ENCODE data around the gene ASPHD1.

ASPHD1 gene

GRCh38 chr16:29910819-29911675 lies 10.8 kb downstream of the ASPHD1 start:
- H3K27ac ChIP-seq = no peak overlapping the region
- no peak for TF ChIP-seq CTCF (conservative IDR thresholded peaks at IDR 0.05)
- TF ChIP-seq ZFX (IDR thresholded peaks at IDR 0.05) = no peak

DNA sequence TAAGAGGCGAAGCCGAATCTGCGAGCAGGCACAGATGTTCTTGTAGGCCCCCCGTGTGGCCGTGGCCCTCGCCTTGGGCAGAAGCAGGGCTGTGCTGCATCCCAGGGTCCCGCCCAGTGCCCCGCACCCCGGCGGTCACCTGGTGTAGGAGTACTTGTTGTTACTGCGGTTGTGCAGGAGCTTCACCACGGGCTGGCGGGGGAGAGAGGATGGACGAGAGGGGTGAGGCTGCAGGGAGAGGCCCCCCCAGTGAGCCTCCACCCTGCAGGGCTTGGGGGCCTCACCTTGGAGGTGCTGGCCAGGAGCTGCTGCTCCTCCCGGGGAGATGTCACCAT lies 11.4 kb downstream of the ASPHD1 start:
- TF ChIP-seq CTCF (conservative IDR thresholded peaks at IDR 0.05) (no peak), ZFX (IDR thresholded peaks at IDR 0.05) (no peak)

GRCh38 chr16:29912087-29912486 lies 11.8 kb downstream of the ASPHD1 start:
- TF ChIP-seq CTCF (conservative IDR thresholded peaks at IDR 0.05) = no peak
- TF ChIP-seq ZFX (IDR thresholded peaks at IDR 0.05) = no peak
- no peak overlapping the region for H3K27ac ChIP-seq

More for the DNA sequence above, 11.4 kb downstream of the ASPHD1 start:
- H3K27ac ChIP-seq = no peak overlapping the region

- no peak overlapping the region for H3K27ac ChIP-seq
- TF ChIP-seq ZFX (IDR thresholded peaks at IDR 0.05) = no peak
- no peak for TF ChIP-seq CTCF (conservative IDR thresholded peaks at IDR 0.05)
Observed at GRCh38 chr16:29913514-29913913, 13.2 kb downstream of the ASPHD1 start.

GRCh38 chr16:29915590-29916247 lies 15.4 kb downstream of the ASPHD1 start:
- H3K27ac ChIP-seq = no peak overlapping the region
- TF ChIP-seq ZFX (IDR thresholded peaks at IDR 0.05) = no peak
- TF ChIP-seq CTCF (conservative IDR thresholded peaks at IDR 0.05) = no peak

DNA sequence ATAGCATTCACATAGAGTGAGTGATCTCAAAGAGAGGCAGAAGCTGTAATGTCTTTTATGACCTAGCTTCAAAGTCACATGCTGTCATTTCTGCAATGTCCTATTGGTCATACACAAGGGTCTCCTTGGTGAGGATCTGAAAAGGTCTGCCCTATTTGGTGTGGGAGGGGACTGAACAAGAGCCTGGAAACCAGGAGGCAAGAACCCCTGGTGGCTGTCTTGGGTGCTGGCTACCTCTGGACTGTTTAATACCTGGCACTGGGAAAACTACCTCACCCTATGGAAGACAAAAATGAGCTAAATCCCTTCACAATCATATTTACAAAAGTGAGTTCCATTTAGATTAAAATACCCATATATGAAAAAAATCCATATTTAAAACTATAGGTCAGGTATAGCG lies 16.7 kb downstream of the ASPHD1 start:
- no peak for TF ChIP-seq ZFX (IDR thresholded peaks at IDR 0.05)
- no peak for TF ChIP-seq CTCF (conservative IDR thresholded peaks at IDR 0.05)
- H3K27ac ChIP-seq = no peak overlapping the region

DNA sequence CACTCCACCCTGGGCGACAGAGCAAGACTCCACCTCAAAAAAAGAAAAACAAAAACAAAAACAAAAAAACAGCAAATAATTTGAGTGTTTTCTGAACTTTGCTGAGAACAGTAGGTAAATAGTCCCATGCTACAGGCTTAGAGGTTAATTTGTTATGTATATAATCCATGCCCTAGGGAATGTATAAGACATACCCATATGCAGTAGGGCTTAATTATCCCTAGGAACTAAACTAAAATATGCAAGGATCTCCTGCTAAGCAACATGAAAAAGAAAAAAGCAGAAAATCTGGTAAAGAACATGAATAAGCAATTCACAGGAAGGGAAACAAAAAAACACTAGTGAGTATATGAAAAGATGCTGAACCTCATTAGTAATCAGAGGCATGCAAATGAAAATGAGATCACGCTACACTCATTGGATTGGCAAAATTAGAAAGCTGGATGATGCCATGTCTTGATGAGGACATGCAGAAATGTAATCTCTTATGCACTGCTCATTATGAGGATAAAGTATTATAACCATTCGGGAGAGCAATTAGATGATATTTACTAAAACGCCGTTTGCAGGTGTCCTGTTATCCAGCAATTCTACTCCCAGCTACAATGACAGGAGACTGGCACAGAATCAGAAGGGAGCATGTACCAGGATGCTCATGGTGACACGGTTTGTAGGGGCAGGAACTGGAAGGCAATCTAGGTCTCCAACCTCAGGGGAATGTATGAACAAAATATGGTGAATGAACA lies 20.2 kb downstream of the ASPHD1 start:
- TF ChIP-seq CTCF (conservative IDR thresholded peaks at IDR 0.05) = no peak
- TF ChIP-seq ZFX (IDR thresholded peaks at IDR 0.05) = no peak
- no peak overlapping the region for H3K27ac ChIP-seq
